Tibial nerve (tissue), 4 donors: ENCODE data around the gene CSKMT.

ENCODE experiments used
- EP300 ChIP-seq, 2 donors: sonication (generic); formaldehyde crosslinking; IDR thresholded peaks; one replicate each; pipeline ENCODE4 v1.6.1; 2017; ENCODE audit warnings: antibody characterized with exemption in 2 of 2, mild to moderate bottlenecking in 1 of 2
- POLR2A ChIP-seq, 2 donors: fragments of 450-650 bp; IDR thresholded peaks; one replicate each; pipeline ENCODE4 v1.6.1; 2017; ENCODE audit warnings: antibody characterized with exemption in 2 of 2, mild to moderate bottlenecking in 2 of 2, moderate library complexity in 2 of 2
- TF ChIP-seq, protein P1 (sequence below), 5 experiments: fragments of 200-600 bp in 3 of 5; fragments of 450-650 bp in 2 of 5; sonication (generic) in 3 of 5; IDR thresholded peaks; one replicate each; pipeline ENCODE4 v1.5.1; 2016 to 2019; ENCODE audit warnings: antibody characterized with exemption in 5 of 5, mild to moderate bottlenecking in 3 of 5, moderate library complexity in 2 of 5

DNA sequence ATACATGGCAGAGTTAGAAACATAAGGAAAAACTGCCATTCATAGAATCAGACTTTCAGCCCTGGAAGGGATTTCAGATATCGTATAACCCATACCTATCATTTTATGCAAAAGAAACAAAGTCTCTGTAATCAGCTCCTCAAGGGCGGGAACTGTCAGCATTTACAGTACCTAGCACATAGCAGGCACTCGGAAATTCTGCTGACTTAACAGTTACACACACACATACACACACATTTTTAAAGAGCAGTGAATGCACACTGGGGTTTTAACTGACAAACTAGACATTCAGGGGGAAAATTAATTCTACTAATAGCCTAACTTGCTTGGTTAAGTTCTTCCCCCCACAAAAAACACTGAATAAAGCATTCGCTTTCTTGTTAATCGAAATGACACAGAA is 51.1 kb downstream of the CSKMT start:
- TF ChIP-seq, protein P1, sequence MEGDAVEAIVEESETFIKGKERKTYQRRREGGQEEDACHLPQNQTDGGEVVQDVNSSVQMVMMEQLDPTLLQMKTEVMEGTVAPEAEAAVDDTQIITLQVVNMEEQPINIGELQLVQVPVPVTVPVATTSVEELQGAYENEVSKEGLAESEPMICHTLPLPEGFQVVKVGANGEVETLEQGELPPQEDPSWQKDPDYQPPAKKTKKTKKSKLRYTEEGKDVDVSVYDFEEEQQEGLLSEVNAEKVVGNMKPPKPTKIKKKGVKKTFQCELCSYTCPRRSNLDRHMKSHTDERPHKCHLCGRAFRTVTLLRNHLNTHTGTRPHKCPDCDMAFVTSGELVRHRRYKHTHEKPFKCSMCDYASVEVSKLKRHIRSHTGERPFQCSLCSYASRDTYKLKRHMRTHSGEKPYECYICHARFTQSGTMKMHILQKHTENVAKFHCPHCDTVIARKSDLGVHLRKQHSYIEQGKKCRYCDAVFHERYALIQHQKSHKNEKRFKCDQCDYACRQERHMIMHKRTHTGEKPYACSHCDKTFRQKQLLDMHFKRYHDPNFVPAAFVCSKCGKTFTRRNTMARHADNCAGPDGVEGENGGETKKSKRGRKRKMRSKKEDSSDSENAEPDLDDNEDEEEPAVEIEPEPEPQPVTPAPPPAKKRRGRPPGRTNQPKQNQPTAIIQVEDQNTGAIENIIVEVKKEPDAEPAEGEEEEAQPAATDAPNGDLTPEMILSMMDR (IDR thresholded peaks at IDR 0.05) = no peak
- no peak for TF ChIP-seq POLR2A (IDR thresholded peaks at IDR 0.05)
- TF ChIP-seq EP300 (IDR thresholded peaks at IDR 0.05) = no peak
